Endometrial microvascular endothelial cells (primary cell): ENCODE results near the gene TRAPPC10. TPM values are rescaled to one million over a fixed set of nuclear protein-coding genes. Genes with fewer than 3 reads are reported as not detected.

Source experiments
- in situ Hi-C: cut with HindIII; loops from 2 replicates; pipeline ENCODE4 v1.10.0; 2017; ENCODE audit warnings: low sequenced_read_pairs, low pct_unique_long_range_greater_than_20kb; ENCODE audit errors: inconsistent ontology term
- total RNA-seq: library from RNA; depleted of rRNA; stranded (reverse); fragments of >200 nt; gene quantifications from one replicate; pipeline ENCODE4 v1.2.3, GENCODE V29; 2015; ENCODE audit errors: inconsistent ontology term

The TRAPPC10 gene
- total RNA-seq, 1 donor from 2014 or later, result 19.0 TPM

DNA sequence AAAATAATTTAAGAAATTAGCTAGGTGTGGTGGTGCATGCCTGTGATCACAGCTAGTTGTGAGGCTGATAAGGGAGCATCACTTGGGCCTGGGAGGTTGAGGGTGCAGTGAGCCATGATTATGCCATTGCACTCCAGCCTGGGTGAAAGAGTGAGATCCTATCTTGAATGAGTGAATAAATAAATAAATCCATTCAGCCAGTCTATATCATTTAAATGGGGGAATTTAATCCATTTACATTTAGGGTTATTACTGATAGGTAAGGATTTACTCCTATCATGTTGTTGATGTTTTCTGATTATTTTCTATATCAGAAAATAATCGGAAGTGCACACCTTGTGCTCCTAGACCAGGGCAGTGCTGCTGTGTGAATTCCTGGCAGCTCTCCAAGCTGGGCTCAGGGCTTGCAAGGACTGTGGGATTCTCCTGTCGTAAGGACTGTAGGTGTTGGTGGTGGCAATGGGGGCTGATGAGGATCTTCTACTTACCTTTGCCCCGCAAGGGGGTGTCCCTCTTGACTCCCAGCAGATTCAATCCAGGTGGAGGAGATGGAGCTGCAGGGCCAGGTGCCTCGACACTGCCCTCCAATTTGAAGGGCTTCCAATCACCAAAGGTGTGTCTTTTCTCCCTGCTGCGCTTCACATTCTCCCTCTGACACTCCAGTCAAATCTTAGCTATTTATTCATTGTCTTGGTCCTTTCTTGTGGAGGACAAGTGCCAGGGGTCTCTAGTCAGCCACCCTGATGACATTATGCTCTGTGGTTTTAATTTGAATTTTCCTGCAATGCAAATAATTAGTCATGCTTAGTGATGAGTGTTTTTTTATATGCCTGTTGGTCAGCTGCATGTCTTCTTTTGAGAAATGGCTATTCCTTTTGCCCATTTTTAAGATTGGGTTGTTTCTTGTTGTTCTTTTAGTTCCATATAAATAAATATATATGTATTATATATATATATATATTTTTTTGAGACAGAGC, 14.1 kb upstream of the TRAPPC10 start:
- in situ Hi-C loops, result no loop called here

DNA sequence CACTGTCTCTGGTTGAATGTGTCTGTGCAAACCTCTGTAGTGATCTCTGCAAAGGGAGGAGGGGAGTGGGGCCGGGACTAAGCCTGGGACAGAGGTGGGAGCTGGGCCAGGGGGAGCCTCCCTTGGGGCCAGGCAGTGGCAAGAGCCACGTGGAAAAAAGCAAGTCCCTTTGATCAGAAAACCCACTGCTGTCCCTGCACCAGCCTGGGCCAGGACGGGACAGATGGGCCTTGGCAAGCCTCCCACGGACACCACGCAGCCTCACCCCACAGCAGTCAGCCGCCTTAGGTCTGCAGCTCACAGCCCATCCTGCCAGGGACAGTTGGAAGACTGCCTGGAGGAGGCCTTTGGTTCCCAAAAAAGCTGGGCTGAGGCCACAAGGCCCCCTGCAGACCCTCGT, 11.7 kb upstream of the TRAPPC10 start:
- in situ Hi-C loops, result no loop called here

DNA sequence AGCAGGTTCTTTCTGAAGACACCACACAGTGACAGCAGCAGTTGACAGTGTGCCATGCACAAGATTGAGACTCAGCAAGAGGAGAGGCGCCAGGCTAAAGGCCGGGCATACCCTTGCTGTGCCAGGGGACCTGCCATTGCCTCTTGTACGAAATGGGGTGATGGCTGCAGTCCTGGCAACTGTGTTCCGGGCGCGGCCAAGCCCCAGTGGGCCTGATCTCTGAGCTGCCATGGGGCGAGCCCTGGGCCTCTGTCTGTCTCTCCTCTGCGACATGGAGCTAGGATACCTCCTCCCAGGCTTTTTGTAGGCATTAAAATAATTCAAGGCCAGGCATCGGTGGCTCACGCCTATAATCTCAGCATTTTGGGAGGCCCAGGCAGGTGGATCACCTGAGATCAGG, 9.6 kb upstream of the TRAPPC10 start:
- in situ Hi-C loops, result no loop called here

DNA sequence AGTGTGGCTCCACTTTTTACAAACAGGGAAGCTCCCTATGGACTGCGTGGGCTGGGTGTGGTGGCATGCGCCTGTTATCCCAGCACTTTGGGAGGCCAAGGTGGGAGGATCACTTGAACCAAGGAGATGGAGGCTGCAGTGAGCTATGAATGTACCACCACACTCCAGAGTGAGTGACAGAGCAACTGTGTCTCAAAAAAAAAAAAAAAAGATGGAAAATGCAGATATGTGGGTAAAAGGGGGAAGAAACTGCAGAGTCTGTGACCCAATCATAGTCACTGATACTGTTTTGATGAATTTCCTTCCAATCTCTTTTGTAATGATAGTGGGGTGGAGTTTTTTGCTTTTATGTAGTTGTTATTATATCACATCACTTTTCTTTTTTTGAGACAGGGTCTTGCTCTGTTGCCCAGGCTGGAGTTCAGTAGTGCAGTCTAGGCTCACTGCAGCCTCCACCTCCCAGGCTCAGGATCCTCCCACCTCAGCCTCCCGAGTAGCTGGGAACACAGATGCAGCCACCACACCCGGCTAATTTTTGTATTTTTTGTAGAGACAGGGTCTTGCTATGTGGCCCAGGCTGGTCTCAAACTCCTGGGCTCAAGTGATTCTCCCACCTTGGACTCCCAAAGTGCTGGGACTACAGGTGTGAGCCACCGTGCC, 8.7 kb upstream of the TRAPPC10 start:
- in situ Hi-C loops, result no loop called here

DNA sequence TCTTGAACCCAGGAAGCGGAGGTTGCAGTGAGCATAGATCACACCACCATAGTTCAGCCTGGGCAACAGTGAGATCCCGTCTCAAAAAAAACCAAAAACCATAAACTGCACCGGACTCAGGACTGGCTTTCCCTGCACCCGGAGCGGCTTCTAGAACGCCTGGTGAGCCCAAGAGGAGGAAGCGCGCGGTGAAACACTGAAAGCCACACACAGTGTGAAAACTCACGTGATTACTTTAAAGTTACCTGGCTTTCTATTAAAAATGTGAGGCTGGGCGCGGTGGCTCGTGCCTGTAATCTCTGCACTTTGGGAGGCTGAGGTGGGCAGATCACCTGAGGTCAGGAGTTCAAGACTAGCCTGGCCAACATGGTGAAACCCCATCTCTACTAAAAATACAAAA, 7.0 kb upstream of the TRAPPC10 start:
- in situ Hi-C loops, result no loop called here

DNA sequence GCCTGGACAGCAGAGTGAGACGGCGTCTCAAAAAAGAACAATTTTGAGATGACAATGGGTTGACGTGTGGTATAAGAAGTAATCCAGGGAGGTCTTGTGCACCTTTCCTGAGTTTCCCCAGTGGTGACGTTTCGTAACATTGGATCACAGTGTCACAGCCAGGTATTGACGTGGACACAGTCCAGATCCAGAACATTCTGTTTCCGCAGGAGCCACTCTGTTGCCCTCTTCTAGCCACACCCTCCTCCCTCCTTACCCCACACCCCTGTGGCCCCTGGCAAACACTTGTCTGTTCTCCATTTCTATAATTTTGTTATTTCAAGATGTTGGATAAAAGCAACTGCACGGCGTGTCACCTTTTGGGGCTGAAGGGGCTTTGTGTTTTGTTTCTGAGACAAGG, 6.5 kb upstream of the TRAPPC10 start:
- in situ Hi-C loops, result no loop called here

DNA sequence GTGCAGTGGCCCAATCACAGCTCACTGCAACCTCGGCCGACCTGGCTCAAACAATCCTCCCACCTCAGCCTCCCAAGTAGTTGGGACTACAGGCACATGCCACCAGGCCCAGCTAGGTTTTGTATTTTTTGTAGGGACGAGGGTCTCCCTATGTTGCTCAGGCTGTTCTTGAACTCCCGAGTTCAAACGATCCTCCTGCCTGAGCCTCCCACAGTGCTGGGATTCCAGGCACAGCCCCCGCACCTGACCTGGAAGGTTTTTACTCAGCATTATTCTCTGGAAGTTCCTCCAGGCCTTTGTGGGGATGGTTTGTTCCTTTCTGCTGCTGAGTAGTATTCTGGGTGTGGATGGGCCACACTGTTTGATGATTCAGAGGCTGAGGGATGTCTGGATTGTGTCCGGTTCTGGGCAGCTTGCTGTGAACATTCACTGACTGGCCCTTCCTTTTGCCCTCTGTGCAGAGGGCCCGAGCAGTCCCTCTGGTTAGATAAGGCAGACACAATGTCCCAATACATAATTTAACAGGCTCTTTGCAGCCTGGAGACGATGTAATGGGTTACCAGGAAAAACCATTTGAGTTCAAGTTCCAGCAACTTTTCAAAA, 6.0 kb upstream of the TRAPPC10 start:
- in situ Hi-C loops, result no loop called here

DNA sequence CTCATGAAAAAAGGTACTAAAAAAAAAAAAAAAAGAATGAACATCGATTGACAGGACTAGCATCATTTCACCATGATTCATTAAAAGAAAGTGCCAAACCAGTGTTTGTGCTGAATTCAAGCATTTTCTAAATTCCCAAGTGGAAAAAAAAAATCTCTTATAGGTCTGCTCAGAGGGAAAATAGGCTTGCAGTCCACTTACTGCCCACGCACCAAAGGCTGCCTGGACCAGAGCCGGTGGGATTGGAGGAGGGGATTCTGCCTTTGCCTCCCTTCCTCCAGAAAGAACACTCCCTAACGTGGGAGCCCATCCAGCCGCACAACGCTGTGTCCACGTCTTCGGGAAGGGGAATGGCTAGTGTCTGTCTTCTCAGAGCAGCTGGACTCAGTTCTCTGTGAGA, 5.5 kb upstream of the TRAPPC10 start:
- in situ Hi-C loops, result no loop called here

DNA sequence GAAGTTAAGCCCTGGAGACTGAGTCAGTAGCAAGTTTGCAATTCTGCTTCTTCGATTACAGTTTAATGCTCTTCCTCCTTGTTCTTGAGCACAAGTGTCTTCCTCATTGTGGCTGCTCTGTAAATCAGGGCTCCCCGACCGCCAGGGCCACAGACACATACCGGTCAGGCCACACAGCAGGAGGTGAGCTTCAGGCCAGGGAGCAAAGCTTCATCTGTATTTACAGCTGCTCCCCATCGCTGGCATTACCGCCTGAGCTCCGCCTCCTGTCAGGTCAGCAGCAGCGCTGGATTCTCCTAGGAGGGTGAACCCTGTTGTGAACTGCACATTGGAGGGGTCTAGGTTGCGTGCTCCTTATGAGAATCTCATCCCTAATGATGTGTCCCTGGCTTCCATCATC, 1.7 kb upstream of the TRAPPC10 start:
- in situ Hi-C loops, result no loop called here

DNA sequence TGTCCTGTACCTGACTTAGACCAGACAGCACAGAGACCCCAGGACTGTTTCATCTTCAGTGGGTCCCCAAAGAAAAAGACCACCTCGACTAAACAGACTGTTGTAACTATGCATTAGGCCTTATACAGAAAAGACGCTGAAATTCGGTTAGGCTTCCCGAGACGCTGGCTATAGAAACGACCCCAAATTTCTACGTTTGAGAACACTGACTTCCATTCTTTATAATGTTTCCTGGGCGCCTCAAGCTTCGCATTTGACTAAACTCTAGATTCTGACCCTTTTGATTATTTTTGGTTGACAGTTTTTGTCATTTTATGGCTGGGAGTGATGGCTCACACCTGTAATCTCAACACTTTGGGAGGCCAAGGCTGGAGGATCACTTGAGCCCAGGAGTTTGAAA, 986 bp upstream of the TRAPPC10 start:
- in situ Hi-C loops, result no loop called here

DNA sequence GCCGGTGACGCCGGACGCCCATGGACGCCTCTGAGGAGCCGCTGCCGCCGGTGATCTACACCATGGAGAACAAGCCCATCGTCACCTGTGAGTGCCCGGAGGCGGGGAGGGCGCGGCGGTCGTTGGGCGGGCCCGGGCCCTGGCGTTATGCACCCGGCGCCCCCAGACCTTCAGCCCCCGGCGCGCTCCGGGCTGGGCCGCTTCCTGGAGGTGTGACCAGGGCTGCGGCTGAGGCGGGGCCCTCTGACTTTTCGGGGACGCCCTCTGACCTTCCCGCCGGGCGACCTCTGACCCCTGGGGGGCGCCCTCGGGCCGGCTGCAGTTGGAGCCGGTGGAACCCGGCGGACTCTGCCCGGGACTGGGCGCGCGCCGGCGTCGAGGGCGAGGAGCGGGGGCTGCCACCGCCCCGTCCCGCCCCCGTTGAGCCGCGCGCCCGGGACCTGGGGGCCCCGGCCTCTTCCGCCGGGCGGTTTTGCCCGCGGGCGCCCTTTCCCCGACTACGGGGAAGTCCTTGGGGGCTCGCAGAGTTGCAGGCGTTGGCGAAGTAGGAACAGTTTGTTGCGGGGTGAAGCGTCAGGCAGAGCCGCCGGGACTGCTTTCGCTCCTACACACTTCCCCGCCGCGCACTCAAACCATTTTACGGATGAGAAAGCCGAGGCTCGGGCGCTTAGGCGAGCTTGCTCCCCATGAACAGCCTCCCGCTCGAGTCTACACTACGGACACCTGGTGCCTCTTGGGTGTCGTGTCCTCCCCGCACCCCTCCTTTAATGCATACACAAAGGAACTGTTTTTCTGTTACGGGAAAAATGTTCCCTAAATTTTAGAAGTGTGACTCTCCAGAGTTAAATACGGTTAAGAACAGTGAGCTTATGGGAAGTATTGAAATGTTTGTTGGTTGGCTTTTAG, 618 bp downstream of the TRAPPC10 start:
- in situ Hi-C loops, result no loop called here

DNA sequence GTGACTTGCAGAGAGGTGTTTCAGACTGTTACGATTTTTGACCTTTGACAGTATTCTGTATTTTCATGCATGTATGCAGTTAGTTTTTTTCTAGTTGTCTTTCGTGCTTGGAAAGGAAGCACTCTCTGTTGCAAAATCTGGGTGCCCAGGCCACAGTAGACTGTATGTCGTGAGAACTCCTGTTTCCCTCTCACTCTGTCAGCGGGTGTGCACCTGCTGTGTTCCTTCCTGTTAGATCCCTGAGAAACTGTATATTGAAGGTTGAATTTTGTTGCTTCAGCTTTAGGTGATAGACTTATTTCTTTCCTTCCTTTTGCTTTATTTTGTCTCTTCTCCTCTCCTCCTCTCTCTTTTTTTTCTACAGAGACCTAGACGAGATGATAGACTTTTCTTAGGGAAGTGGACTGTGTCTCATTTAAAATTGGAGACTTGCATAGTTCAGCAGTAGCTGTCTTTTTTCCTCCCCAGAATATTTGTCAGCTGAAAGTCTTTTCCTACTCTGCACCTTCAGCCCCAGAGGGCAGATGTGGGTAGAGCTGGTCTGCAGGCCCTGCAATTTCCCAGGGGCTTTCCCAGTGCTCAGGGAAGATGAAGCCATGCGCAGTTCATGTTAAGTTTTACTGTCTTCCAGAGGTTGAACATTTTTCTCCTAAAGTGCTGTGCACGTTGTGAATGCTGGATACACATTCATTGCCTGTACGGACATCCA, 1.4 kb downstream of the TRAPPC10 start:
- in situ Hi-C loops, result no loop called here

DNA sequence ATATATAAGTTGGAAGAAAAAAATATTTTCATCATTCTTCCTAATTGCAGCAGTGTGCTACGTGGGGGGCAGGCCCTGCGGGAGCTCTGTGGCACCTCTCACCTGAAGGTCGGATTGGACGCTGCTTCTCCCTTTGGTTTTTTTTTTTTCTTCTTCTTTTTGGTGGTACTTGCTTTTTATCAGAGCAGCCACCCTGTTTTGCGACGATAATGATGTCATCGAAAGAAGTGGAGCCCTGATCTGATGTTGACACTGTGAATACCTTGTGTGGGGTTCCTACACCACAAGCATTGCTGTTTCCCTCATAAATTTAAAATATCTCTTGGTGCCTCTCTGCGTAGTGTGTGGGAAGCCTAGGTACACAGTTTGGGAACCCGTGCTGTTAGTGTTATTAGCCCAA, 5.5 kb downstream of the TRAPPC10 start:
- in situ Hi-C loops, result no loop called here

DNA sequence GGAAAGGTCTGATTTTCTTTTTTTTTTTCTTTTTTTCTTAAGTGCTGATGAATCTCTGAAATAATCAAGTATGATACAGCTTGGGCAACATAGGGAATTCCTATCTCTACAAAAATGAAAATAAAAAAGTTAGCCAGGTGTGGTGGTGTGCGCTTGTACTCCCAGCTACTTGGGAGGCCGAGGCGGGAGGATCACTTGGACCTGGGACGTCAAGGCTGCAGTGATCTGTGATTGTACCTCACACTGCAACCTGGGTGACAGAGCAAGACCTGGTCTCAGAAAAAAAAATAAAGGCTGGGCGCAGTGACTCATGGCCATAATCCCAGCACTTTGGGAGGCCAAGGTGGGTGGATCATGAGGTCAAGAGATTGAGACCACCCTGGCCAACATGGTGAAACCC, 6.0 kb downstream of the TRAPPC10 start:
- in situ Hi-C loops, result no loop called here

DNA sequence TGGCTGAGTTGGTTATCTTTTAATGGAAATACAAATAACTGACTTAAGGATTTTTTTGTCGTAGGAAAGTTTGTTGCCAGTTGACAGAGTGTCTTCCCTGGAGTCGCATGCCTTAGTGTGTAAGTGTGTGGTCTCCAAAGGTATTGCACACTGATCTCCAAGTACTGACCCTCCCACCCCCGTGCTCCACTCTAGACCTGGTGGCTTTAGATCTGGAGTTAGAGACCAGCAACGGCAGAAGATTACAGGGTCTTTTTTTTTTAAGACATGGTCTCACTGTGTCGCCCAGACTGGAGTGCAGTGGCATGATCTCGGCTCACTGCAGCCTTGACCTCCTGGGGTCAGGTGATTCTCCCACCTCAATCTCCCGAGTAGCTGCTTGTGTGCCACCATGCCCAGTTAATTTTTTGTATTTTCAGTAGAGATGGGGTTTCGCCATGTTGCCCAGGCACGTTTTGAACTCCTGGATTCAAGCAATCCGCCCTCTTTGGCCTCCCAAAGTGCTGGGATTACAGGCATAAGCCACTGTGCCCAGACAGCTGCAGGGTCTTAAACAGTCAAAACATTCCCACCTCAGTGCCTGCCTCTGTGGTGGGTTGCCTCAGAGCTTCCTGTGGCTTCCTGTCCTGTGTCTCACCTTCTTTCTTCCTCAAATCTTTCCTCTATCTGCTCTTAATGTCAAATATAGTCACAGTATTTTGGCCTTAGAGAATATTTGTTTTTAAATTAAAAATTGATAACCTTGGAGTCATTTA, 6.9 kb downstream of the TRAPPC10 start:
- in situ Hi-C loops, result no loop called here

DNA sequence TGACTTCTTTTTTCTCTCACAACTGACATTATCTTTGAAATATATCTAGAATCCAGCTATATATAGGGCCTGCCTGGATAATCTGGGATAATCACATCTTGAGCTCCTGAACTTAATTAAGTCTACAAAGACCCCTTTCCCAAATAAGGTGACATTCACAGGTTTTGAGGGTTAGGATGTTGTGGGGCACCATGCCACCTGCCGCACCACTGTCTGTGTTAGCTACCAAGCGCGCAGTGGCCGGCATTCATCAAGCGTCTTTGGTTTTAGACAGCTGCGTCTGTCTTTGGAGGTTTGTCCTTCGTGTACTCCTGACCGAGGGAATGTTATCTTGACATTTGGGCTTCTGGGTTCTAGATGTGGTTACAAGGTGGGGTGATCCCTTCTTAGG, 7.5 kb downstream of the TRAPPC10 start:
- in situ Hi-C loops, result no loop called here

DNA sequence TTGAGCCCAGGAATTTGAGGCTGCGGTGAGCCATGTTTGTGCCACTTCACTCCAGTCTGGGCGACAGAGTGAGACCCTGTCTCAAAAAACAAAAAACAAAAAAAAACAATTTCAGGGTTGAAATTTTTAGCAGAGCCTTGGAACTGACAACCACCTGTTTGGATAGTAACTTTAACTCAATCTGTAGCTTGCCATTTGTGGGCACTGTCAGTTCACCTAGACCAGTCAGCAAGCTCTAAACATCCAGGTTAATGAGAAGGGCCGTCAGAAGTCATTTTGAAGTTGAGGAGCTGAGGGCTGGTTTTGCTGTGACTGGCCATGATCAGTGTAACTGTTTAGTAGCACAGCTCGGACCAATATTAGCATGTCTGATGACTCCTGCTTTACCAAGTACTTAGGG, 8.4 kb downstream of the TRAPPC10 start:
- in situ Hi-C loops, result no loop called here

DNA sequence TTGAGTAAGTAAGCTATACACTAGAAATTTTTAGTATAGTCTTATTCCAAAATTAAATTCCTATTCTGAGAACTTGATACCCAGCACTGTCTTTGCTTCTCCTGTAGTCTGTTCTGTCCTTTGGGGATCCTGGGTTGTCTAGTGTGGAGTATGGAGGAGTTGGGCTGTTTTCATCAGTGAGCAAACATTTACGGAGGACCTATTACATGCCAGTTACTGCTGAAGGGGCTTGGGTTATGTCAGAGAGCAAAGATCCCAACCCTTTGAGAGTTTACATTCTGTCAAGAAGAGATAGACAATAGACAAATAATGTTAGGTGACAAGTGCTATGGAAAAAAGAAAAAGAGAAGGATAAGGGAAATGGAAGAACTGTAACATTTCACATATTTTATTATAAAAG, 9.0 kb downstream of the TRAPPC10 start:
- in situ Hi-C loops, result no loop called here
